GM12878 (cell line): Measurements from ENCODE around the gene MYCBP2. TPM values are rescaled to one million over a fixed set of nuclear protein-coding genes. Genes with fewer than 3 reads are reported as not detected.

Experiments
- ATAC-seq: fragments of 200-7000 bp; cut with Tn5 transposase; 3 replicates; pipeline ENCODE4 v1.9.1; 2020; ENCODE audit warnings: mild to moderate bottlenecking, moderate library complexity
- BruUV-seq: library from RNA; stranded (reverse); fragments of 400-500 nt; replicated peaks from 2 replicates; lab custom pipeline; 2021; lab: Mats Ljungman, UMichigan
- CTCF ChIA-PET: fragments of 300-600 bp; sonication (Branson Sonifier 250); formaldehyde crosslinking; extraction: SDS; loops from one replicate; lab custom pipeline; 2021; ENCODE audit warnings: inconsistent platforms; lab: Yijun Ruan, JAX
- POLR2A ChIA-PET: fragments of 350-600 bp; formaldehyde crosslinking; extraction: SDS; loops from one replicate; lab custom pipeline; 2021; ENCODE audit warnings: inconsistent platforms; lab: Charles Lee
- RAD21 ChIA-PET: fragments of 300-600 bp; sonication (Branson Sonifier 250); formaldehyde crosslinking; loops from one replicate; lab custom pipeline; 2023; ENCODE audit warnings: antibody characterized with exemption; ENCODE audit not compliant: unreplicated experiment; lab: Charles Lee
- SMC1A ChIA-PET: fragments of 300-600 bp; sonication (Branson Sonifier 250); formaldehyde crosslinking; loops from one replicate; lab custom pipeline; 2023; ENCODE audit not compliant: unreplicated experiment, uncharacterized antibody; lab: Charles Lee
- DNase-seq: peaks from one replicate; pipeline ENCODE4 v3.0.0-alpha.2; 2011; ENCODE audit warnings: low read depth, low spot score
- FAIRE-seq: peaks from 3 replicates; lab custom pipeline; 2011; peaks lifted over from hg19 to GRCh38; lab: Jason Lieb, UNC
- H2AFZ ChIP-seq: 2 replicates; pipeline ENCODE4 v1.6.0; 2011; ENCODE audit warnings: low read depth, low read length, control low read depth; ENCODE audit not compliant: control insufficient read depth
- H3K27ac ChIP-seq: 2 replicates; pipeline ENCODE4 v1.5.1; 2011; ENCODE audit warnings: control low read depth; ENCODE audit not compliant: control insufficient read depth, insufficient read depth
- H3K27me3 ChIP-seq, 2 experiments: replicated peaks in 1 of 2; 2 replicates each; pipeline versions ENCODE4 v1.6.0 to v1.6.1; 2011; ENCODE audit warnings: low read length in 1 of 2; ENCODE audit not compliant: control insufficient read depth in 2 of 2, insufficient read depth in 2 of 2
- H3K36me3 ChIP-seq, 2 experiments: 2 replicates each; pipeline ENCODE4 v1.5.1; 2011; ENCODE audit warnings: low read length in 1 of 2; ENCODE audit not compliant: control insufficient read depth in 2 of 2, insufficient read depth in 2 of 2
- H3K4me1 ChIP-seq: 2 replicates; pipeline ENCODE4 v1.6.1; 2011; ENCODE audit warnings: mild to moderate bottlenecking, low read length, moderate library complexity, mixed read lengths; ENCODE audit not compliant: control insufficient read depth, insufficient read depth
- H3K4me2 ChIP-seq: 2 replicates; pipeline ENCODE4 v1.6.0; 2011; ENCODE audit warnings: control low read depth; ENCODE audit not compliant: control insufficient read depth, insufficient read depth
- H3K4me3 ChIP-seq: fragments of 200-600 bp; sonication (generic); 2 replicates; pipeline ENCODE4 v1.5.1; 2016
- H3K79me2 ChIP-seq: 2 replicates; pipeline ENCODE4 v1.6.0; 2011; ENCODE audit warnings: low read length; ENCODE audit not compliant: control insufficient read depth, insufficient read depth
- H3K9ac ChIP-seq: 2 replicates; pipeline ENCODE4 v1.8.0; 2011; ENCODE audit warnings: low read length, control low read depth, mixed read lengths; ENCODE audit not compliant: control insufficient read depth, insufficient read depth
- H3K9me3 ChIP-seq: replicated peaks from 3 replicates; pipeline ENCODE4 v1.5.1; 2011; ENCODE audit warnings: mild to moderate bottlenecking, low read length; ENCODE audit not compliant: control insufficient read depth, insufficient read depth
- H4K20me1 ChIP-seq: 2 replicates; pipeline ENCODE4 v1.6.0; 2011; ENCODE audit not compliant: control insufficient read depth, insufficient read depth
- BACH1 ChIP-seq: fragments of 450-650 bp; IDR thresholded peaks from 2 replicates; pipeline ENCODE4 v1.6.1; 2017; ENCODE audit warnings: mild to moderate bottlenecking, borderline replicate concordance
- CHD1 ChIP-seq: IDR thresholded peaks from 2 replicates; pipeline ENCODE4 v1.6.1; 2012; ENCODE audit warnings: low read depth, low read length, improper control_type of control experiment
- CREM ChIP-seq: IDR thresholded peaks from 2 replicates; pipeline ENCODE4 v1.6.1; 2014; ENCODE audit warnings: antibody characterized with exemption, low read depth
- CTCF ChIP-seq, 3 experiments: IDR thresholded peaks in 2 of 3; conservative IDR thresholded peaks in 1 of 3; 2 replicates each; pipeline ENCODE4 v1.5.1; 2011; ENCODE audit warnings: low read depth in 3 of 3, low read length in 3 of 3, mild to moderate bottlenecking in 3 of 3, control low read depth in 2 of 3, moderate library complexity in 2 of 3, inconsistent platforms in 1 of 3, mixed read lengths in 1 of 3; ENCODE audit not compliant: control insufficient read depth in 2 of 3, insufficient read depth in 1 of 3; ENCODE audit errors: extremely low read depth in 1 of 3
- EED ChIP-seq: sonication (generic); IDR thresholded peaks from 2 replicates; pipeline ENCODE4 v1.6.1; 2016; ENCODE audit warnings: antibody characterized with exemption, low read depth
- ETV6 ChIP-seq, 2 experiments: fragments of 450-650 bp in 1 of 2; IDR thresholded peaks in 1 of 2; conservative IDR thresholded peaks in 1 of 2; 2 replicates each; pipeline ENCODE4 v1.6.1; 2014; ENCODE audit warnings: antibody characterized with exemption in 1 of 2, borderline replicate concordance in 1 of 2, low read depth in 1 of 2, mild to moderate bottlenecking in 1 of 2, moderate library complexity in 1 of 2
- MAX ChIP-seq: IDR thresholded peaks from 2 replicates; pipeline ENCODE4 v1.6.1; 2012; ENCODE audit warnings: low read depth, low read length, improper control_type of control experiment
- NR2C2 ChIP-seq: IDR thresholded peaks from 2 replicates; pipeline ENCODE4 v1.6.1; 2011; ENCODE audit warnings: borderline replicate concordance, low read depth; ENCODE audit not compliant: control insufficient read depth, insufficient read length
- PAX8 ChIP-seq: fragments of 450-650 bp; IDR thresholded peaks from 2 replicates; pipeline ENCODE4 v1.6.1; 2017; ENCODE audit warnings: mild to moderate bottlenecking, moderate library complexity
- SMAD1 ChIP-seq: fragments of 450-650 bp; IDR thresholded peaks from 2 replicates; pipeline ENCODE4 v1.6.1; 2018; ENCODE audit warnings: mild to moderate bottlenecking, low read depth; ENCODE audit not compliant: partially characterized antibody
- SRF ChIP-seq, 2 experiments: IDR thresholded peaks; 2 replicates each; pipeline ENCODE4 v1.6.1; 2011; ENCODE audit warnings: low read depth in 2 of 2, low read length in 2 of 2, mild to moderate bottlenecking in 1 of 2, moderate library complexity in 1 of 2
- WGBS: methylation state at CpG from one replicate; pipeline ENCODE4 v1.1.6; 2016; ENCODE audit warnings: low lambda C conversion rate; ENCODE audit not compliant: insufficient replicate concordance, insufficient coverage; ENCODE audit errors: missing lambda C conversion rate; 5-methylcytosine and 5-hydroxymethylcytosine counted together
- in situ Hi-C: fragments of 300-500 bp; cut with MboI; formaldehyde crosslinking; loops from 9 replicates; pipeline ENCODE4 v1.14.3; 2018; ENCODE audit warnings: mixed read lengths
- intact Hi-C: fragments of 100-400 bp; cut with micrococcal nuclease; formaldehyde crosslinking; loops from one replicate; pipeline ENCODE4 v1.14.2; 2022; ENCODE audit not compliant: unreplicated experiment
- polyA plus RNA-seq, 11 experiments: library from polyadenylated mRNA; depleted of rRNA in 4 of 11; unstranded in 6 of 11; stranded (reverse) in 5 of 11; fragments of >200 nt; fragmentation: Nextera tagmentation in 4 of 11; fragmentation: Illumina TruSeq in 1 of 11; extraction: Ambion mirVana in 4 of 11; extraction: Trizol in 1 of 11; gene quantifications; 1 replicate in 1 of 11; 2 replicates in 10 of 11; pipeline versions ENCODE4 v1.2.1 to v1.2.3, GENCODE V29; 2011 to 2016; ENCODE audit warnings: inconsistent platforms in 2 of 11, missing spikeins in 2 of 11, low read depth in 1 of 11
- total RNA-seq, 4 experiments: library from RNA; depleted of rRNA in 3 of 4; stranded (reverse); fragments of >200 nt in 3 of 4; fragmentation: Illumina TruSeq in 1 of 4; extraction: Trizol in 1 of 4; gene quantifications; 2 replicates each; pipeline versions ENCODE4 v1.2.1 to v1.2.3, GENCODE V29; 2013 to 2021

Gene MYCBP2
- total and polyA plus RNA-seq, 10 of the 15 experiments (the other 5 are each of a cell fraction or from before 2014, with no cell fraction given): 51.9 to 152 (median 98.2) TPM

GRCh38 chr13:77331421-77331820, 4.5 kb upstream of the MYCBP2 start:
- H3K36me3 ChIP-seq: no peaks in the 10 kb centered on the region
- H3K9ac ChIP-seq: no peak overlapping the region
- no peak overlapping the region for H3K4me3 ChIP-seq
- H3K9me3 ChIP-seq: no peaks in the 10 kb centered on the region
- ATAC-seq (no peak), DNase-seq (no peak), FAIRE-seq (no peak)
- no peaks in the 10 kb centered on the region for H4K20me1 ChIP-seq
- no peak overlapping the region for H2AFZ ChIP-seq
- ChIA-PET SMC1A (interaction anchor here (0.6 to 8.6 kb wide), 5 partner anchors 9 to 146 kb away, joined by 3 to 113 read pairs (median 5); no protein-coding TSS in a partner anchor), POLR2A (interaction anchor here (0.5 kb wide), 1 partner anchor 306 kb away, joined by 3 read pairs; no protein-coding TSS in a partner anchor), RAD21 (interaction anchor here (4.8 to 5.2 kb wide), 2 partner anchors 99 to 101 kb away, joined by 49 to 51 read pairs; no protein-coding TSS in a partner anchor), CTCF (interaction anchor here (0.6 kb wide), 1 partner anchor 36 kb away, joined by 3 read pairs; no protein-coding TSS in a partner anchor)
- H3K79me2 ChIP-seq: peaks cover 11% of the 10 kb centered on the region
- H3K27ac ChIP-seq: no peak overlapping the region
- intact Hi-C loops: no loop called here
- H3K4me1 ChIP-seq: peaks cover 16% of the 10 kb centered on the region; the same call in 1 of the 2 replicates
- BruUV-seq: no TSS peak
- in situ Hi-C loops: no loop called here
- H3K4me2 ChIP-seq: no peak overlapping the region
- H3K27me3 ChIP-seq: no peaks in the 10 kb centered on the region
- TF ChIP-seq CHD1: no peak
- no peak for TF ChIP-seq MAX
- no peak for TF ChIP-seq EED
- WGBS: 74% methylated on average over 2 of the region's 2 CpGs

- intact Hi-C loops (loop anchor here (1.0 to 5.0 kb wide), 3 partner anchors 99 to 237 kb away; no protein-coding TSS in a partner anchor), in situ Hi-C loops (loop anchor here (10.0 kb wide), 1 partner anchor 385 kb away; no protein-coding TSS in a partner anchor)
- H3K79me2 ChIP-seq: peaks cover 25% of the 10 kb centered on the region
- ChIA-PET POLR2A (interaction anchor here (0.8 to 4.4 kb wide), 16 partner anchors 9 to 148 kb away, joined by 3 to 72 read pairs (median 5); no protein-coding TSS in a partner anchor), SMC1A (interaction anchor here (0.9 to 8.6 kb wide), 18 partner anchors 10 to 148 kb away, joined by 3 to 113 read pairs (median 8); no protein-coding TSS in a partner anchor), RAD21 (interaction anchor here (0.6 to 7.0 kb wide), 18 partner anchors 10 to 368 kb away, joined by 3 to 135 read pairs (median 4); no protein-coding TSS in a partner anchor), CTCF (interaction anchor here (0.9 to 7.4 kb wide), 11 partner anchors 9 to 148 kb away, joined by 3 to 80 read pairs (median 5); no protein-coding TSS in a partner anchor)
- no peaks in the 10 kb centered on the region for H3K9me3 ChIP-seq
- peak overlapping the region; percentile 96 for H2AFZ ChIP-seq
- H3K4me1 ChIP-seq: peaks cover 16% of the 10 kb centered on the region; the same call in 1 of the 2 replicates
- H3K27me3 ChIP-seq: no peaks in the 10 kb centered on the region
- peak overlapping the region; percentile 84 for H3K9ac ChIP-seq
- FAIRE-seq (no peak), DNase-seq (no peak), ATAC-seq (peak; percentile 6)
- H4K20me1 ChIP-seq: no peaks in the 10 kb centered on the region
- BruUV-seq: no TSS peak
- H3K27ac ChIP-seq: peak overlapping the region; percentile 98
- under 1% methylated on average over 17 of the region's 17 CpGs for WGBS
- no peaks in the 10 kb centered on the region for H3K36me3 ChIP-seq
- H3K4me2 ChIP-seq: peak overlapping the region; percentile 99
- peak overlapping the region; percentile 76 for H3K4me3 ChIP-seq
- TF ChIP-seq BACH1 (no peak), PAX8 (peak; percentile 86), NR2C2 (no peak), CREM (0 out of 2 replicates have a peak, but pooled peaks have one; percentile 3), CTCF (IDR thresholded peaks at IDR 0.05 in 2 of 3, conservative IDR thresholded peaks at IDR 0.05 in 1 of 3; ENCODE audit: control insufficient read depth in 2 of 3, extremely low read depth in 1 of 3, insufficient read depth in 1 of 3, low read depth in 3 of 3, low read length in 3 of 3) (0 out of 6 replicates have a peak, but pooled peaks of 1 of the 3 experiments have one; percentile 0), SRF (IDR thresholded peaks at IDR 0.05; ENCODE audit: low read depth in 2 of 2, low read length in 2 of 2) (no peak), ETV6 (conservative IDR thresholded peaks at IDR 0.05 in 1 of 2, IDR thresholded peaks at IDR 0.05 in 1 of 2; ENCODE audit: borderline replicate concordance in 1 of 2, low read depth in 1 of 2) (0 out of 4 replicates have a peak, but pooled peaks of 1 of the 2 experiments have one; percentile 52), SMAD1 (no peak)
Observed at GRCh38 chr13:77329911-77330584, 3.2 kb upstream of the MYCBP2 start.
